HepG2 (cell line): ENCODE results near the gene SLC1A5. TPM values are rescaled to one million over a fixed set of nuclear protein-coding genes. Genes with fewer than 3 reads are reported as not detected.

Source experiments
- CHCHD3 ChIP-seq: sonication (generic); formaldehyde crosslinking; IDR thresholded peaks from 2 replicates; pipeline ENCODE4 v1.8.0; 2022; ENCODE audit warnings: mild to moderate bottlenecking, missing genetic modification reagents, moderate library complexity
- FOXJ3 ChIP-seq: sonication (generic); formaldehyde crosslinking; IDR thresholded peaks from 2 replicates; pipeline ENCODE4 v1.4.0; 2020; ENCODE audit warnings: missing genetic modification reagents, mild to moderate bottlenecking, borderline replicate concordance
- HES4 ChIP-seq: sonication (generic); formaldehyde crosslinking; IDR thresholded peaks from 2 replicates; pipeline ENCODE4 v1.9.0; 2021; ENCODE audit warnings: mild to moderate bottlenecking, missing genetic modification reagents, borderline replicate concordance
- HOXA9 ChIP-seq: sonication (generic); formaldehyde crosslinking; IDR thresholded peaks from 2 replicates; pipeline ENCODE4 v1.8.1; 2022; ENCODE audit warnings: missing genetic modification reagents, mild to moderate bottlenecking, moderate library complexity, borderline replicate concordance
- IRF2 ChIP-seq: IDR thresholded peaks from 2 replicates; pipeline ENCODE4 v1.6.1; 2018; ENCODE audit warnings: missing genetic modification reagents, missing compliant biosample characterization
- KLF9 ChIP-seq: IDR thresholded peaks from 2 replicates; pipeline ENCODE4 v1.6.1; 2016; ENCODE audit warnings: low read depth
- SAP130 ChIP-seq: IDR thresholded peaks from 2 replicates; pipeline ENCODE4 v1.6.1; 2016; ENCODE audit warnings: low read depth
- ZC3H13 ChIP-seq: sonication (generic); formaldehyde crosslinking; IDR thresholded peaks from 2 replicates; pipeline ENCODE4 v1.8.1; 2023; ENCODE audit warnings: mild to moderate bottlenecking, missing genetic modification reagents, moderate library complexity
- ZNF431 ChIP-seq: sonication (generic); formaldehyde crosslinking; IDR thresholded peaks from 2 replicates; pipeline ENCODE4 v1.9.0; 2022; ENCODE audit warnings: missing genetic modification reagents, low read depth, mild to moderate bottlenecking, borderline replicate concordance
- ZNF446 ChIP-seq: sonication (generic); formaldehyde crosslinking; IDR thresholded peaks from 2 replicates; pipeline ENCODE4 v1.5.0; 2020; ENCODE audit warnings: mild to moderate bottlenecking, missing genetic modification reagents
- ZNF777 ChIP-seq: sonication (generic); formaldehyde crosslinking; IDR thresholded peaks from 2 replicates; pipeline ENCODE4 v1.4.0; 2020; ENCODE audit warnings: missing genetic modification reagents
- ZNF788 ChIP-seq: sonication (generic); formaldehyde crosslinking; IDR thresholded peaks from 2 replicates; pipeline ENCODE4 v1.5.0; 2020; ENCODE audit warnings: mild to moderate bottlenecking, missing genetic modification reagents, borderline replicate concordance
- ZNF879 ChIP-seq: sonication (generic); formaldehyde crosslinking; IDR thresholded peaks from 2 replicates; pipeline ENCODE4 v1.8.1; 2023; ENCODE audit warnings: missing genetic modification reagents
- polyA plus RNA-seq, 8 experiments: library from polyadenylated mRNA; depleted of rRNA in 3 of 8; stranded (reverse) in 7 of 8; unstranded in 1 of 8; fragments of >200 nt; fragmentation: Illumina TruSeq in 4 of 8; extraction: Trizol in 4 of 8; gene quantifications; 2 replicates each; pipeline versions ENCODE4 v1.2.1 to v1.2.3, GENCODE V29; 2011 to 2016; ENCODE audit warnings: low read depth in 4 of 8, missing spikeins in 1 of 8, mixed read lengths in 1 of 8; ENCODE audit not compliant: insufficient read depth in 1 of 8
- total RNA-seq, 5 experiments: library from RNA; depleted of rRNA; stranded (reverse); fragments of >200 nt; fragmentation: Illumina TruSeq; extraction: Trizol; gene quantifications; 2 replicates each; pipeline ENCODE4 v1.2.3, GENCODE V29; 2016; ENCODE audit warnings: low read depth in 1 of 5
- TF ChIP-seq, protein P1 (sequence below): sonication (generic); formaldehyde crosslinking; IDR thresholded peaks from 2 replicates; pipeline ENCODE4 v1.4.0; 2020; ENCODE audit warnings: missing genetic modification reagents
- TF ChIP-seq, protein P2 (sequence below): sonication (generic); formaldehyde crosslinking; IDR thresholded peaks from 2 replicates; pipeline ENCODE4 v1.4.0; 2020; ENCODE audit warnings: missing genetic modification reagents
- TF ChIP-seq, protein P3 (sequence below): sonication (generic); formaldehyde crosslinking; IDR thresholded peaks from 2 replicates; pipeline ENCODE4 v1.4.0; 2020; ENCODE audit warnings: mild to moderate bottlenecking, missing genetic modification reagents
- TF ChIP-seq, protein P4 (sequence below): sonication (generic); formaldehyde crosslinking; IDR thresholded peaks from 2 replicates; pipeline ENCODE4 v1.4.0; 2020; ENCODE audit warnings: missing genetic modification reagents
- TF ChIP-seq, protein P5 (sequence below): fragments of 450-650 bp; IDR thresholded peaks from 2 replicates; pipeline ENCODE4 v1.6.1; 2017
- TF ChIP-seq, protein P6 (sequence below): sonication (generic); formaldehyde crosslinking; IDR thresholded peaks from 2 replicates; pipeline ENCODE4 v1.8.0; 2022; ENCODE audit warnings: missing genetic modification reagents, low read depth, mild to moderate bottlenecking, borderline replicate concordance
- TF ChIP-seq, protein P7 (sequence below): sonication (generic); formaldehyde crosslinking; IDR thresholded peaks from 2 replicates; pipeline ENCODE4 v1.5.0; 2020; ENCODE audit warnings: missing genetic modification reagents

SLC1A5 gene
- total and polyA plus RNA-seq, 2 of the 13 experiments (the other 11 are each of a cell fraction or from before 2014, with no cell fraction given): 120 to 159 TPM

DNA sequence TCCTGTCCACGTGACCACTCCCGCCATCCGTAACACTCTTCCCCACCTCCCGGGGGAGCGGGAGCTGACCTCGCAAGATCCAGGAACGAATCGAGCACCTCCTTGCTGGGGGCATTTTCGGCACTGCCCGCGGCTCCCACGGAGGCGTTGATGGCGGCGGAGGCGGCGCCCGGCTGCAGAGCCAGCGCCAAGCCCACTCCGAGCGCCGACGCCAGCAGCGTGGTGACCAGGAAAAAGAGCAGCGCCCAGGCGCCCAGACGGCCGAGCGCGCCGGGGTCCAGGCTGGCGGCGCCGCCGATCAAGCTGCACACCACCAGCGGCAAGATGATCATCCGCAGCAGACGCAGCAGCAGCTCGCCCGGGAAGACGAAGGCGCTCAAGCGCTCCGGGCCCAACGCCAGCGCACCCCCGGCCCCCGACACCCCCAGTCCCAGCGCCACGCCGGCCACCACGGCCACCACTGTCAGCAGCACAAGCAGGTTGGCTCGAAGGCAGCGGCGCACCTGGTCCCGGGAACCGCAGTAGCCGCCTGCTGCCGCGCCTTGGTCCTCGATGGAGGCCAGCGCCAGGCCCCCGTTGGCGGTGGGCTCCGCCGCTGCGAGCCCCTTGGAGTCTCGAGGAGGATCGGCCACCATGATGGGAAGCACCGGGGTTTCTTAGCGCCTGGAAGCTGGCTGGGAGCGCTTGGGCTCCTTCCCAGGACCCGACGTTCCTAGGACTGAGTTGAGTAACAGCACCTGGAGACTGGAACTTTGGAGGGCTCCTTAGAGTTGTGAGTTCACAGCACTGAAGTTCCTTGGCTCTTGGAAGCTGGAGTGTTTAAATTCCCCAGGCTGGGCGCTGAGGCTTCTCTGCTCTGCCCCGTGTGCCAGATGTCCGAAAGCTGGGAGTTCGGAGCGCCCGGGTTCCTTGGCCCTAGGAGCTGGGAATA is 798 bp downstream of the SLC1A5 start (continued):
- TF ChIP-seq ZNF446 (CRISPR knock-in tag) (peak; percentile 86; the same call in 1 of the 2 replicates), FOXJ3 (CRISPR knock-in tag) (no peak), ZC3H13 (CRISPR knock-in tag) (peak; percentile 96), ZNF788 (CRISPR knock-in tag) (peak; percentile 47; the same call in 1 of the 2 replicates), HES4 (CRISPR knock-in tag) (no peak), KLF9 (CRISPR knock-in tag) (no peak), IRF2 (no peak), HOXA9 (CRISPR knock-in tag) (no peak), CHCHD3 (CRISPR knock-in tag) (no peak), ZNF777 (peak; percentile 70), ZNF879 (CRISPR knock-in tag) (no peak), ZNF431 (CRISPR knock-in tag) (no peak), SAP130 (peak; percentile 57)
- TF ChIP-seq, protein P1, sequence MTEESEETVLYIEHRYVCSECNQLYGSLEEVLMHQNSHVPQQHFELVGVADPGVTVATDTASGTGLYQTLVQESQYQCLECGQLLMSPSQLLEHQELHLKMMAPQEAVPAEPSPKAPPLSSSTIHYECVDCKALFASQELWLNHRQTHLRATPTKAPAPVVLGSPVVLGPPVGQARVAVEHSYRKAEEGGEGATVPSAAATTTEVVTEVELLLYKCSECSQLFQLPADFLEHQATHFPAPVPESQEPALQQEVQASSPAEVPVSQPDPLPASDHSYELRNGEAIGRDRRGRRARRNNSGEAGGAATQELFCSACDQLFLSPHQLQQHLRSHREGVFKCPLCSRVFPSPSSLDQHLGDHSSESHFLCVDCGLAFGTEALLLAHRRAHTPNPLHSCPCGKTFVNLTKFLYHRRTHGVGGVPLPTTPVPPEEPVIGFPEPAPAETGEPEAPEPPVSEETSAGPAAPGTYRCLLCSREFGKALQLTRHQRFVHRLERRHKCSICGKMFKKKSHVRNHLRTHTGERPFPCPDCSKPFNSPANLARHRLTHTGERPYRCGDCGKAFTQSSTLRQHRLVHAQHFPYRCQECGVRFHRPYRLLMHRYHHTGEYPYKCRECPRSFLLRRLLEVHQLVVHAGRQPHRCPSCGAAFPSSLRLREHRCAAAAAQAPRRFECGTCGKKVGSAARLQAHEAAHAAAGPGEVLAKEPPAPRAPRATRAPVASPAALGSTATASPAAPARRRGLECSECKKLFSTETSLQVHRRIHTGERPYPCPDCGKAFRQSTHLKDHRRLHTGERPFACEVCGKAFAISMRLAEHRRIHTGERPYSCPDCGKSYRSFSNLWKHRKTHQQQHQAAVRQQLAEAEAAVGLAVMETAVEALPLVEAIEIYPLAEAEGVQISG: 0 out of 2 replicates have a peak, but pooled peaks have one; percentile 32
- TF ChIP-seq, protein P2, sequence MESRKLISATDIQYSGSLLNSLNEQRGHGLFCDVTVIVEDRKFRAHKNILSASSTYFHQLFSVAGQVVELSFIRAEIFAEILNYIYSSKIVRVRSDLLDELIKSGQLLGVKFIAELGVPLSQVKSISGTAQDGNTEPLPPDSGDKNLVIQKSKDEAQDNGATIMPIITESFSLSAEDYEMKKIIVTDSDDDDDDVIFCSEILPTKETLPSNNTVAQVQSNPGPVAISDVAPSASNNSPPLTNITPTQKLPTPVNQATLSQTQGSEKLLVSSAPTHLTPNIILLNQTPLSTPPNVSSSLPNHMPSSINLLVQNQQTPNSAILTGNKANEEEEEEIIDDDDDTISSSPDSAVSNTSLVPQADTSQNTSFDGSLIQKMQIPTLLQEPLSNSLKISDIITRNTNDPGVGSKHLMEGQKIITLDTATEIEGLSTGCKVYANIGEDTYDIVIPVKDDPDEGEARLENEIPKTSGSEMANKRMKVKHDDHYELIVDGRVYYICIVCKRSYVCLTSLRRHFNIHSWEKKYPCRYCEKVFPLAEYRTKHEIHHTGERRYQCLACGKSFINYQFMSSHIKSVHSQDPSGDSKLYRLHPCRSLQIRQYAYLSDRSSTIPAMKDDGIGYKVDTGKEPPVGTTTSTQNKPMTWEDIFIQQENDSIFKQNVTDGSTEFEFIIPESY (CRISPR knock-in tag): no peak
- TF ChIP-seq, protein P3, sequence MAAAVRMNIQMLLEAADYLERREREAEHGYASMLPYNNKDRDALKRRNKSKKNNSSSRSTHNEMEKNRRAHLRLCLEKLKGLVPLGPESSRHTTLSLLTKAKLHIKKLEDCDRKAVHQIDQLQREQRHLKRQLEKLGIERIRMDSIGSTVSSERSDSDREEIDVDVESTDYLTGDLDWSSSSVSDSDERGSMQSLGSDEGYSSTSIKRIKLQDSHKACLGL (CRISPR knock-in tag): peak; percentile 19; the same call in 1 of the 2 replicates
- TF ChIP-seq, protein P4, sequence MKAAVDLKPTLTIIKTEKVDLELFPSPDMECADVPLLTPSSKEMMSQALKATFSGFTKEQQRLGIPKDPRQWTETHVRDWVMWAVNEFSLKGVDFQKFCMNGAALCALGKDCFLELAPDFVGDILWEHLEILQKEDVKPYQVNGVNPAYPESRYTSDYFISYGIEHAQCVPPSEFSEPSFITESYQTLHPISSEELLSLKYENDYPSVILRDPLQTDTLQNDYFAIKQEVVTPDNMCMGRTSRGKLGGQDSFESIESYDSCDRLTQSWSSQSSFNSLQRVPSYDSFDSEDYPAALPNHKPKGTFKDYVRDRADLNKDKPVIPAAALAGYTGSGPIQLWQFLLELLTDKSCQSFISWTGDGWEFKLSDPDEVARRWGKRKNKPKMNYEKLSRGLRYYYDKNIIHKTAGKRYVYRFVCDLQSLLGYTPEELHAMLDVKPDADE (CRISPR knock-in tag): no peak
- TF ChIP-seq, protein P5, sequence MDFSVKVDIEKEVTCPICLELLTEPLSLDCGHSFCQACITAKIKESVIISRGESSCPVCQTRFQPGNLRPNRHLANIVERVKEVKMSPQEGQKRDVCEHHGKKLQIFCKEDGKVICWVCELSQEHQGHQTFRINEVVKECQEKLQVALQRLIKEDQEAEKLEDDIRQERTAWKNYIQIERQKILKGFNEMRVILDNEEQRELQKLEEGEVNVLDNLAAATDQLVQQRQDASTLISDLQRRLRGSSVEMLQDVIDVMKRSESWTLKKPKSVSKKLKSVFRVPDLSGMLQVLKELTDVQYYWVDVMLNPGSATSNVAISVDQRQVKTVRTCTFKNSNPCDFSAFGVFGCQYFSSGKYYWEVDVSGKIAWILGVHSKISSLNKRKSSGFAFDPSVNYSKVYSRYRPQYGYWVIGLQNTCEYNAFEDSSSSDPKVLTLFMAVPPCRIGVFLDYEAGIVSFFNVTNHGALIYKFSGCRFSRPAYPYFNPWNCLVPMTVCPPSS: no peak
- TF ChIP-seq, protein P6, sequence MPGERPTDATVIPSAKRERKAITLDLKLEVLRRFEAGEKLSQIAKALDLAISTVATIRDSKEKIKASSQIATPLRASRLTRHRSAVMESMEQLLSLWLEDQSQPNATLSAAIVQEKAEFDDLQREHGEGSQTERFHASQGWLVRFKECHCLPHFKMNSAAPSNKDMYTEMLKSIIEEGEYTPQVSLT (CRISPR knock-in tag): no peak
- TF ChIP-seq, protein P7, sequence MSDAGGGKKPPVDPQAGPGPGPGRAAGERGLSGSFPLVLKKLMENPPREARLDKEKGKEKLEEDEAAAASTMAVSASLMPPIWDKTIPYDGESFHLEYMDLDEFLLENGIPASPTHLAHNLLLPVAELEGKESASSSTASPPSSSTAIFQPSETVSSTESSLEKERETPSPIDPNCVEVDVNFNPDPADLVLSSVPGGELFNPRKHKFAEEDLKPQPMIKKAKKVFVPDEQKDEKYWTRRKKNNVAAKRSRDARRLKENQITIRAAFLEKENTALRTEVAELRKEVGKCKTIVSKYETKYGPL (CRISPR knock-in tag): no peak; the same call in 1 of the 2 replicates
